K562 (cell line): Measurements from ENCODE around the gene TCP10L. TPM values are rescaled to one million over a fixed set of nuclear protein-coding genes. Genes with fewer than 3 reads are reported as not detected.
A peak's percentile ranks its signal among the peaks of the same experiment; 100 is the strongest.

Experiments used
- ATF2 ChIP-seq: sonication (generic); formaldehyde crosslinking; IDR thresholded peaks from 2 replicates; pipeline ENCODE4 v1.8.1; 2022; ENCODE audit warnings: missing genetic modification reagents
- CUX1 ChIP-seq: fragments of 200-800 bp; sonication (Bioruptor generic); IDR thresholded peaks from 2 replicates; pipeline ENCODE4 v1.6.1; 2016; ENCODE audit warnings: missing genetic modification characterization, missing compliant biosample characterization
- FOXJ2 ChIP-seq: fragments of 200-800 bp; sonication (Bioruptor generic); IDR thresholded peaks from 2 replicates; pipeline ENCODE4 v1.6.1; 2016; ENCODE audit warnings: missing genetic modification characterization, missing compliant biosample characterization
- HIVEP1 ChIP-seq: fragments of 250-450 bp; sonication (Bioruptor Pico); IDR thresholded peaks from 2 replicates; pipeline ENCODE4 v1.4.0; 2020; ENCODE audit warnings: mild to moderate bottlenecking
- MCM5 ChIP-seq: fragments of 450-650 bp; IDR thresholded peaks from 2 replicates; pipeline ENCODE4 v1.6.1; 2016; ENCODE audit warnings: low read depth
- RBM22 ChIP-seq: fragments of 200-400 bp; formaldehyde crosslinking; IDR thresholded peaks from 2 replicates; pipeline ENCODE4 v1.6.1; 2018; ENCODE audit warnings: low read length, low read depth; ENCODE audit not compliant: poor library complexity, severe bottlenecking
- SMARCA4 ChIP-seq: fragments of 450-650 bp; IDR thresholded peaks from 2 replicates; pipeline ENCODE4 v1.6.1; 2016
- TFAP4 ChIP-seq: sonication (generic); formaldehyde crosslinking; IDR thresholded peaks from 2 replicates; pipeline ENCODE4 v1.8.0; 2022; ENCODE audit warnings: missing genetic modification reagents, mild to moderate bottlenecking, moderate library complexity, borderline replicate concordance
- ZNF407 ChIP-seq: fragments of 450-650 bp; IDR thresholded peaks from 2 replicates; pipeline ENCODE4 v1.6.1; 2016; ENCODE audit warnings: low read depth
- polyA plus RNA-seq, 8 experiments: library from polyadenylated mRNA; depleted of rRNA in 4 of 8; stranded (reverse) in 5 of 8; unstranded in 3 of 8; fragments of >200 nt; fragmentation: Nextera tagmentation in 2 of 8; fragmentation: Illumina TruSeq in 1 of 8; extraction: Ambion mirVana in 2 of 8; extraction: Trizol in 1 of 8; gene quantifications; 2 replicates each; pipeline versions ENCODE4 v1.2.1 to v1.2.3, GENCODE V29; 2011 to 2014; ENCODE audit warnings: inconsistent platforms in 1 of 8, missing spikeins in 1 of 8
- total RNA-seq, 7 experiments: library from RNA; depleted of rRNA in 6 of 7; stranded (reverse); fragments of >200 nt in 6 of 7; fragmentation: Illumina TruSeq in 2 of 7; extraction: Trizol in 2 of 7; gene quantifications; 2 replicates each; pipeline versions ENCODE4 v1.2.1 to v1.2.3, GENCODE V29; 2011 to 2021; ENCODE audit warnings: low replicate concordance in 1 of 7

The TCP10L gene
- total and polyA plus RNA-seq, 9 of the 15 experiments (the other 6 are each of a cell fraction or from before 2014, with no cell fraction given) = 0.34 to 0.91 (median 0.56) TPM; not detected in 2

- TF ChIP-seq ZNF407 (no peak), SMARCA4 (peak; percentile 68), MCM5 (no peak), CUX1 (CRISPR knock-in tag) (no peak), TFAP4 (CRISPR knock-in tag) (no peak), ATF2 (CRISPR knock-in tag) (no peak), FOXJ2 (tag) (0 out of 2 replicates have a peak, but pooled peaks have one; percentile 34), RBM22 (no peak), HIVEP1 (CRISPR knock-in tag) (no peak)
Measured at GRCh38 chr21:32613436-32614043, 28.2 kb upstream of the TCP10L start (continued).
